SU-DHL-6 (cell line): ENCODE measurements around the gene HMG20B.
A peak's percentile ranks its signal among the peaks of the same experiment; 100 is the strongest.

ENCODE experiments used
- CTCF ChIP-seq: fragments of 200-600 bp; sonication (generic); IDR thresholded peaks from one replicate; pipeline ENCODE4 v1.5.1; 2017; ENCODE audit warnings: antibody characterized with exemption, mild to moderate bottlenecking, low read length, moderate library complexity; ENCODE audit not compliant: insufficient read depth, poor library complexity, severe bottlenecking
- EZH2phosphoT487 ChIP-seq: fragments of 200-600 bp; sonication (generic), shearing (Covaris generic); conservative IDR thresholded peaks from 2 replicates; pipeline ENCODE4 v1.6.1; 2018; ENCODE audit warnings: mild to moderate bottlenecking, antibody characterized with exemption, low read length, moderate library complexity, mixed read lengths

GRCh38 chr19:3575260-3575741, 2.6 kb downstream of the HMG20B start:
- TF ChIP-seq CTCF (peak; percentile 67), EZH2phosphoT487 (no peak)
